Large intestine (tissue), 3 donors: ENCODE results near the gene SDK1. TPM values are rescaled to one million over a fixed set of nuclear protein-coding genes. Genes with fewer than 3 reads are reported as not detected.
"Not testable (repeated sequence)": the region's sequence is repeated elsewhere in the genome, so short reads cannot be mapped to it uniquely, and the experiment has no call there.

ENCODE experiments used
- DNase-seq, 2 donors: peaks; one replicate each; pipeline versions ENCODE4 v3.0.0 to v3.0.0-alpha.2; 2013
- H3K27ac ChIP-seq: one replicate; pipeline ENCODE4 v1.5.1; 2013; ENCODE audit warnings: low read length
- H3K27me3 ChIP-seq: 2 replicates; pipeline ENCODE4 v1.6.1; 2013; ENCODE audit warnings: low read length; ENCODE audit not compliant: control insufficient read depth, insufficient read depth
- H3K36me3 ChIP-seq: 2 replicates; pipeline ENCODE4 v1.6.1; 2013; ENCODE audit warnings: low read length; ENCODE audit not compliant: control insufficient read depth, insufficient read depth
- H3K4me1 ChIP-seq: one replicate; pipeline ENCODE4 v1.6.1; 2013; ENCODE audit warnings: low read length; ENCODE audit not compliant: control insufficient read depth, insufficient read depth
- H3K4me3 ChIP-seq: one replicate; pipeline ENCODE4 v1.5.1; 2013; ENCODE audit warnings: low read length
- H3K9me3 ChIP-seq: one replicate; pipeline ENCODE4 v1.6.1; 2013; ENCODE audit warnings: mild to moderate bottlenecking, low read depth, low read length, moderate library complexity; ENCODE audit not compliant: control insufficient read depth
- WGBS: methylation state at CpG from one replicate; pipeline ENCODE4 v1.1.5; 2013; ENCODE audit warnings: low lambda C conversion rate; ENCODE audit not compliant: insufficient coverage; 5-methylcytosine and 5-hydroxymethylcytosine counted together
- polyA plus RNA-seq: library from polyadenylated mRNA; unstranded; fragments of 120-200 nt; gene quantifications from one replicate; pipeline ENCODE4 v1.2.1, GENCODE V29; 2013

The SDK1 gene
- polyA plus RNA-seq, 1 donor = 6.4 TPM

- no CpG with 5 or more reads among the region's 7 CpGs for WGBS
- no peaks in the 10 kb centered on the region for H3K9me3 ChIP-seq
- H3K4me1 ChIP-seq = no peaks in the 10 kb centered on the region
- peak; percentile 37 to 68 for DNase-seq
- H3K4me3 ChIP-seq = no peak overlapping the region
- H3K27me3 ChIP-seq = no peaks in the 10 kb centered on the region
- no peaks in the 10 kb centered on the region for H3K36me3 ChIP-seq
- H3K27ac ChIP-seq = no peak overlapping the region
These were observed 274.9 kb downstream of the SDK1 start for GRCh38 chr7:3575753-3576531.

- no peaks in the 10 kb centered on the region for H3K4me1 ChIP-seq
- no peaks in the 10 kb centered on the region for H3K27me3 ChIP-seq
- DNase-seq = no peak
- H3K4me3 ChIP-seq = no peak overlapping the region
- 100% methylated on average over 1 of the region's 6 CpGs for WGBS
- H3K27ac ChIP-seq = no peak overlapping the region
- H3K9me3 ChIP-seq = no peaks in the 10 kb centered on the region
- no peaks in the 10 kb centered on the region for H3K36me3 ChIP-seq
These were observed 277.3 kb downstream of the SDK1 start for GRCh38 chr7:3578399-3578798.

- Histone ChIP-seq H3K27ac (no peak overlapping the region), H3K4me1 (no peaks in the 10 kb centered on the region), H3K9me3 (no peaks in the 10 kb centered on the region), H3K36me3 (no peaks in the 10 kb centered on the region), H3K4me3 (no peak overlapping the region), H3K27me3 (no peaks in the 10 kb centered on the region)
- no CpG with 5 or more reads among the region's 1 CpG for WGBS
- no peak for DNase-seq
These were observed 278.7 kb downstream of the SDK1 start for GRCh38 chr7:3579638-3580219.

GRCh38 chr7:3582145-3582544 is 281.1 kb downstream of the SDK1 start:
- H3K36me3 ChIP-seq, H3K27me3 ChIP-seq: not testable (repeated sequence)

GRCh38 chr7:3585826-3586225 is 284.8 kb downstream of the SDK1 start:
- WGBS = 100% methylated on average over 1 of the region's 4 CpGs
- Histone ChIP-seq H3K4me1 (no peaks in the 10 kb centered on the region), H3K36me3 (no peaks in the 10 kb centered on the region), H3K27ac (no peak overlapping the region), H3K4me3 (no peak overlapping the region), H3K27me3 (no peaks in the 10 kb centered on the region), H3K9me3 (no peaks in the 10 kb centered on the region)
- DNase-seq = no peak

More at GRCh38 chr7:3582145-3582544, 281.1 kb downstream of the SDK1 start:
- not testable (repeated sequence) for H3K4me3 ChIP-seq, H3K4me1 ChIP-seq, DNase-seq, H3K27ac ChIP-seq, H3K9me3 ChIP-seq

GRCh38 chr7:3588341-3588740 is 287.3 kb downstream of the SDK1 start:
- H3K4me1 ChIP-seq = no peaks in the 10 kb centered on the region
- H3K27ac ChIP-seq = no peak overlapping the region
- no peaks in the 10 kb centered on the region for H3K27me3 ChIP-seq
- WGBS = no CpG with 5 or more reads among the region's 3 CpGs
- H3K36me3 ChIP-seq = no peaks in the 10 kb centered on the region
- no peak overlapping the region for H3K4me3 ChIP-seq
- no peak for DNase-seq
- H3K9me3 ChIP-seq = no peaks in the 10 kb centered on the region

GRCh38 chr7:3589752-3590151 is 288.7 kb downstream of the SDK1 start:
- Histone ChIP-seq H3K27me3 (no peaks in the 10 kb centered on the region), H3K27ac (no peak overlapping the region), H3K36me3 (no peaks in the 10 kb centered on the region), H3K4me1 (no peaks in the 10 kb centered on the region), H3K4me3 (no peak overlapping the region), H3K9me3 (no peaks in the 10 kb centered on the region)
- no peak for DNase-seq
- 100% methylated on average over 1 of the region's 2 CpGs for WGBS

GRCh38 chr7:3591219-3591618 is 290.2 kb downstream of the SDK1 start:
- Histone ChIP-seq H3K27ac (no peak overlapping the region), H3K36me3 (no peaks in the 10 kb centered on the region), H3K4me1 (no peaks in the 10 kb centered on the region), H3K9me3 (no peaks in the 10 kb centered on the region), H3K27me3 (no peaks in the 10 kb centered on the region), H3K4me3 (no peak overlapping the region)
- whole genome bisulfite sequencing = 100% methylated on average over 1 of the region's 4 CpGs
- no peak for DNase-seq

GRCh38 chr7:3591944-3592343 is 290.9 kb downstream of the SDK1 start:
- Histone ChIP-seq H3K27ac (no peak overlapping the region), H3K27me3 (no peaks in the 10 kb centered on the region), H3K4me3 (no peak overlapping the region), H3K36me3 (no peaks in the 10 kb centered on the region), H3K9me3 (no peaks in the 10 kb centered on the region), H3K4me1 (no peaks in the 10 kb centered on the region)
- WGBS = no CpG with 5 or more reads among the region's 4 CpGs
- DNase-seq = no peak

- no peak overlapping the region for H3K4me3 ChIP-seq
- DNase-seq = peak in 1 of 2 donors; percentile 28
- no peak overlapping the region for H3K27ac ChIP-seq
- no peaks in the 10 kb centered on the region for H3K36me3 ChIP-seq
- no peaks in the 10 kb centered on the region for H3K4me1 ChIP-seq
- H3K27me3 ChIP-seq = no peaks in the 10 kb centered on the region
- H3K9me3 ChIP-seq = no peaks in the 10 kb centered on the region
- 48% methylated on average over 3 of the region's 11 CpGs for WGBS
These were observed 291.5 kb downstream of the SDK1 start for GRCh38 chr7:3592401-3593134.
